ENCODE results near the gene ZDHHC15. TPM values are rescaled to one million over a fixed set of nuclear protein-coding genes. Genes with fewer than 3 reads are reported as not detected.
"Not testable (repeated sequence)": the region's sequence is repeated elsewhere in the genome, so short reads cannot be mapped to it uniquely, and the experiment has no call there.

ZDHHC15 gene, protein sequence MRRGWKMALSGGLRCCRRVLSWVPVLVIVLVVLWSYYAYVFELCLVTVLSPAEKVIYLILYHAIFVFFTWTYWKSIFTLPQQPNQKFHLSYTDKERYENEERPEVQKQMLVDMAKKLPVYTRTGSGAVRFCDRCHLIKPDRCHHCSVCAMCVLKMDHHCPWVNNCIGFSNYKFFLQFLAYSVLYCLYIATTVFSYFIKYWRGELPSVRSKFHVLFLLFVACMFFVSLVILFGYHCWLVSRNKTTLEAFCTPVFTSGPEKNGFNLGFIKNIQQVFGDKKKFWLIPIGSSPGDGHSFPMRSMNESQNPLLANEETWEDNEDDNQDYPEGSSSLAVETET
- polyA plus RNA-seq (2013, experiment 1 of 2): 1.4 TPM
- 1.5 TPM for polyA plus RNA-seq (2013, experiment 2 of 2)

DNA sequence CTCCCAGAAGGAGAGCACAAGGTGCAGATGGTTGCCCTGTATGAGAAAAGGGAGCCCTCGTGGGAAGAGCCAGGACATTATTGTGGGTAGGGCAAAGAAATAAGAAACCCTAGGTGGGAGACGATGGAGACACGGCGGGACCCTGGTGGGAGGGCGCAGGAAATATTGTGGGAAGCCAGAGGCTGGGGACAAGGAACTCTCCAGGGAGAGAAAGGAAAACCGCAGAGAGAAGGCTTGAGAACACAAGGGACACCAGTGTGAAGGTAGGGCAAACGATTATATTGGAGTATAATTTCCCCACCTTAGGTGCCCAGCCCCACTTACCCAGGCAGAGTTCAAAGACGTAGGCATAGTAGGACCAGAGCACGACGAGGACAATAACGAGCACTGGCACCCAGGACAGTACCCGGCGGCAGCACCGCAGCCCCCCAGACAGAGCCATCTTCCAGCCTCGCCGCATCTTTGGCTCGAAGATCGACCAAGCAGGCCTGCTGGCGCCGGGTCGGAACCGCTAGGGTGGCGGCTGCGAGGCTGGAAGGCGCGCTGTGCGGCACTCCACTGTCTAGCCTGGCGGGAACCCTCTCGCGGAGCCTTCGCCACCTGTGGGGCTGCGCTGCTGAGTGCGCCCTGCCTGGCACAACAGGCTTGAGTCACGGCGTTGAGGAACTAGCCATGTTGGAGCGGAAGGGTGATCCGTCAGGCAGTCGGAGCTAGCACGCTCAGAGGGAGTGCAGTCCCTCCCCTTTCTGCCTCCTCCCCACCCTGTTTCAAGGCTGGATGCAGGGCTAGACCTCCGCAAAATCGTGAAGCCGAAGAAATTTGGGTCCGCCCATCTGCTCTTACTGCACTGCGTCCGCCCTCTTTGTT, at the start of gene ZDHHC15:
Gene ZDHHC15 (minus strand): TSS at position 473 of the 867 bp plus-strand sequence. CDS start 13 bp downstream, at position 460.
- 0 to 3% methylated on average over 12 to 20 of the region's 45 CpGs for WGBS, 2 experiments (ENCODE audit: insufficient coverage in 2 of 2)
- Histone ChIP-seq H3K4me3 (ENCODE audit: extremely low read depth, insufficient read depth, low read length, poor library complexity, severe bottlenecking) (peak within 1 kb of the TSS; percentile 43), H3K9me3 (ENCODE audit: control insufficient read depth, low read length) (no peaks in the 10 kb centered on the region), H3K4me1 (ENCODE audit: control insufficient read depth, insufficient read depth, low read length, poor library complexity, severe bottlenecking) (no peaks in the 10 kb centered on the region), H3K27ac (ENCODE audit: low read depth, low read length, severe bottlenecking) (no peak within 1 kb of the TSS), H3K36me3 (ENCODE audit: control insufficient read depth, insufficient read depth, low read length) (no peaks in the 10 kb centered on the region)

DNA sequence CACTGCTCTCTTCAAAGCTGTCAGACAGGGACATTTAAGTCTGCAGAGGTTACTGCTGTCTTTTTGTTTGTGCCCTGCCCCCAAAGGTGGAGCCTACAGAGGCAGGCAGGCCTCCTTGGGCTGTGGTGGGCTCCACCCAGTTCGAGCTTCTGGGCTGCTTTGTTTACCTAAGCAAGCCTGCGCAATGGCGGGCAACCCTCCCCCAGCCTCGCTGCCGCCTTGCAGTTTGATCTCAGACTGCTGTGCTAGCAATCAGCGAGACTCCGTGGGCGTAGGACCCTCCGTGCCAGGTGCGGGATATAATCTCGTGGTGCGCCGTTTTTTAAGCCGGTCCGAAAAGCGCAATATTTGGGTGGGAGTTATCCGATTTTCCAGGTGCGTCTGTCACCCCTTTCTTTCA, 37.7 kb upstream of the ZDHHC15 start:
- H3K27ac ChIP-seq (ENCODE audit: low read depth, low read length, severe bottlenecking); H3K4me3 ChIP-seq (ENCODE audit: extremely low read depth, insufficient read depth, low read length, poor library complexity, severe bottlenecking); H3K36me3 ChIP-seq (ENCODE audit: control insufficient read depth, insufficient read depth, low read length); H3K9me3 ChIP-seq (ENCODE audit: control insufficient read depth, low read length); H3K4me1 ChIP-seq (ENCODE audit: control insufficient read depth, insufficient read depth, low read length, poor library complexity, severe bottlenecking): not testable (repeated sequence)
- WGBS, 2 experiments (ENCODE audit: insufficient coverage in 2 of 2): 92 to 94% methylated on average over 5 to 8 of the region's 18 CpGs

DNA sequence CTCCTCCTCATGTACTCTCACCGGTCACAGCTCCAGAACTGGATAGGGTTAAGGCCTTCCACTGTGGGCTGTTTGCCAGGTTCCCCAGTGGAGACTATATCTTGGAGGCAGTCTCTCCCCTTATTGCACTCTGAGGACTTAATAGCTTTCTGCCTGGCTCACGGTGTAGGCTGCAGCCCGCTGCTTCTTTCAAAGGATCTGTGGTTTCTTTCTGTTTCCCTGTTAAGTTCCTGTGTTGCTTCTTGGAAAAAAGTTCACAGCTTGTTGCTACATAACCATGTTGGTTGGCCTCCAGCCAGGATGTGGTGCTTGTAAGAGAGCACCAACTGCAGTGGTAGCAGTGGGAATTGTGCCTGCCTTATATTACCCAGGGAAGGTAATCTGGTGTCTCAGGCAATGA, 24.9 kb upstream of the ZDHHC15 start:
- H3K4me1 ChIP-seq (ENCODE audit: control insufficient read depth, insufficient read depth, low read length, poor library complexity, severe bottlenecking): no peaks in the 10 kb centered on the region
- no peaks in the 10 kb centered on the region for H3K9me3 ChIP-seq (ENCODE audit: control insufficient read depth, low read length)
- 82% methylated on average over 2 of the region's 3 CpGs; no CpG with 5 or more reads in 1 of the 2 experiments for WGBS, 2 experiments (ENCODE audit: insufficient coverage in 2 of 2)
- no peak overlapping the region for H3K4me3 ChIP-seq (ENCODE audit: extremely low read depth, insufficient read depth, low read length, poor library complexity, severe bottlenecking)
- no peaks in the 10 kb centered on the region for H3K36me3 ChIP-seq (ENCODE audit: control insufficient read depth, insufficient read depth, low read length)
- no peak overlapping the region for H3K27ac ChIP-seq (ENCODE audit: low read depth, low read length, severe bottlenecking)

DNA sequence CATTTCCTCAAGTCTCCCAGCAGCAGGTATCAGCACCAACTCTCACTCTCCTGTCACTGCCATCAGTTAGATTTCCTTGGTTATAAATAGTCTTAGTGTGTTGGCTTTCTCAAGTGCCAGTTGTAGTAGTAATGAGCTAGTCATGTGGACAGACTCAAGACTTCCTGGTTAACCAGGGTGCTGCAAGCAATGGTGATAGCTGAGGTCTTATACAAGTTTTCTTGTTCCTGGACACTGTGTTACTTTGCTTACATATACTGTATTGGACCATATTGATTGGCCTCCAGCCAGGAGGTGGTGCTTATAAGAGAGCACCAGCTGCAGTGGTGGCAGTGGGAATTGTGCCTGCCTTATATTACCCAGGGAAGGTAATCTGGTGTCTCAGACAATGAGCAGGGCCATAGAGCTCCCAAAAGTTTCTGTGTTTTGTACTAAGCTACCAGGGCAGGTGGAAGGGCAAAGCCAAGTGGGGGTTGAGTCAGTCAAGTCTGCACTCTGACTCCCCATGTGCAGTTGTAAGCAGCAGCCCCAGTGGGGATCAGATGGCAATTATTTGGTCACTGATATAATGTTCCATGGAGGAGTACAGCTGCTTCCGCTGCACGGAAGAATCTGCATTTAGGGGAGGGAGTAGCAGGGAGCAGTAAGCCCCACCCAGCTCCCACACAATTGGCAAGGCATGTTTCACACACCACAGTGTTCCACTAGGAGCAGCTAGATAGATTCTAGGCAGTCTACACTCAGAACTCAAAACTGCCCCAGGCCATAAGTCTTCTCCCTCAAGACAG, 24.1 kb upstream of the ZDHHC15 start:
- no peak overlapping the region for H3K27ac ChIP-seq (ENCODE audit: low read depth, low read length, severe bottlenecking)
- H3K4me3 ChIP-seq (ENCODE audit: extremely low read depth, insufficient read depth, low read length, poor library complexity, severe bottlenecking): no peak overlapping the region
- no peaks in the 10 kb centered on the region for H3K9me3 ChIP-seq (ENCODE audit: control insufficient read depth, low read length)
- WGBS, 2 experiments (ENCODE audit: insufficient coverage in 2 of 2): no CpG with 5 or more reads among the region's 2 CpGs
- H3K36me3 ChIP-seq (ENCODE audit: control insufficient read depth, insufficient read depth, low read length): no peaks in the 10 kb centered on the region
- no peaks in the 10 kb centered on the region for H3K4me1 ChIP-seq (ENCODE audit: control insufficient read depth, insufficient read depth, low read length, poor library complexity, severe bottlenecking)

DNA sequence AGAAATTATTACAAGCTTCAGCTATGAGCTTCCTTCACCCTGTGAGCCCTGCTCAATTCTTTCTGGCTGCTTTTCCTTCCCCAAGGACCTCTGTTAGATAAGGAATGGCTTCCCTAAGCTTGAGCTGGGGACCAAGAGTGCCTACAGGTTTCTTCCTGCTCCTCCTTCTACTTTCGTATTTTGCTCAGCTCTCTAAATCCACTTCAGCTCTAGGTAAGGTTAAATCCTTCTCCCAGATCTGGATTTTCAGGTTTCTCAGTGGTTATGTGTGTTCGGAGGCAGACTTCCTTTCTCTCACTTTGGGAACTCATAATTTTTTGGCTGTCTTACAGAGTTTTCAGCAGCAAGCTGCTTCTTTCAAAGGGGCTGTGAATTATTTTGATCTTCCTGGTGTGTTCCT, 21.9 kb upstream of the ZDHHC15 start:
- Histone ChIP-seq H3K4me1 (ENCODE audit: control insufficient read depth, insufficient read depth, low read length, poor library complexity, severe bottlenecking) (no peaks in the 10 kb centered on the region), H3K36me3 (ENCODE audit: control insufficient read depth, insufficient read depth, low read length) (no peaks in the 10 kb centered on the region), H3K27ac (ENCODE audit: low read depth, low read length, severe bottlenecking) (no peak overlapping the region), H3K9me3 (ENCODE audit: control insufficient read depth, low read length) (no peaks in the 10 kb centered on the region), H3K4me3 (ENCODE audit: extremely low read depth, insufficient read depth, low read length, poor library complexity, severe bottlenecking) (no peak overlapping the region)
- no CpG with 5 or more reads among the region's 2 CpGs for WGBS, 2 experiments (ENCODE audit: insufficient coverage in 2 of 2)

DNA sequence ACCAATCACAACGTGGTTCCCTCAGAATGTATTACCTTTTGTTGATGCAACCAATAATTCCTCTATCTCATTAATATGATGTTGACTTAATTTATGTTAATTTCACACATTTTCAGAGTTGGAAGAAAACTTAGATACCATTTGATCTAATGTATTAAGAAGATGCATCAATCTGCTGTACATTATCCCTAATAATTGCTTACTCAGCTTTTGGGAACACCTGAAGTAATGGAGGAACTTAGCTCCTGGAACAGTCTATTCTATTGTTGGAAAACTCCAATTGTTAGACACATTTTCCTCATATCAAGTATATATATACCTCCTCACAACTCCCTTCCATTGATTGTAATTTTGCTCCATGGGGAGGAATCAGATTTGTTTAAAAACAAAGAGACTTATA, 38.9 kb downstream of the ZDHHC15 start:
- Histone ChIP-seq H3K27ac (ENCODE audit: low read depth, low read length, severe bottlenecking) (no peak overlapping the region), H3K36me3 (ENCODE audit: control insufficient read depth, insufficient read depth, low read length) (no peaks in the 10 kb centered on the region), H3K9me3 (ENCODE audit: control insufficient read depth, low read length) (no peaks in the 10 kb centered on the region), H3K4me1 (ENCODE audit: control insufficient read depth, insufficient read depth, low read length, poor library complexity, severe bottlenecking) (no peaks in the 10 kb centered on the region), H3K4me3 (ENCODE audit: extremely low read depth, insufficient read depth, low read length, poor library complexity, severe bottlenecking) (no peak overlapping the region)
- no CpG with 5 or more reads among the region's 1 CpG for WGBS, 2 experiments (ENCODE audit: insufficient coverage in 2 of 2)

DNA sequence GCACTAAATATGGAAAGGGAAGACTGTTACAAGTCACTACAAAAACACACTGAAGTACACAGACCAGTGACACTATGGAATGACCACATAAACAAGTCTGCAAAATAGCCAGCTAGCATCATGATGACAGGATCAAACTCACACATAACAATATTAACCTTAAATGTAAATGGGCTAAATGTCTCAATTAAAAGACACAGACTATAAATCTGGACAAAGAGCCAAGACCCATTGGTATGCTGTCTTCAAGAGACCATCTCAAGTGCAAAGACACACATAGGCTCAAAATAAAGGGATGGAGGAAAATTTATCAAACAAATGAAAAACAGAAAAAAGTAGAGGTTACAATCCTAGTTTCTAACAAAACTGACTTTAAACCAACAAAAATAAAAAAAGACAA, 61.1 kb downstream of the ZDHHC15 start:
- H3K9me3 ChIP-seq (ENCODE audit: control insufficient read depth, low read length); H3K36me3 ChIP-seq (ENCODE audit: control insufficient read depth, insufficient read depth, low read length); H3K4me1 ChIP-seq (ENCODE audit: control insufficient read depth, insufficient read depth, low read length, poor library complexity, severe bottlenecking); H3K27ac ChIP-seq (ENCODE audit: low read depth, low read length, severe bottlenecking); H3K4me3 ChIP-seq (ENCODE audit: extremely low read depth, insufficient read depth, low read length, poor library complexity, severe bottlenecking): not testable (repeated sequence)

DNA sequence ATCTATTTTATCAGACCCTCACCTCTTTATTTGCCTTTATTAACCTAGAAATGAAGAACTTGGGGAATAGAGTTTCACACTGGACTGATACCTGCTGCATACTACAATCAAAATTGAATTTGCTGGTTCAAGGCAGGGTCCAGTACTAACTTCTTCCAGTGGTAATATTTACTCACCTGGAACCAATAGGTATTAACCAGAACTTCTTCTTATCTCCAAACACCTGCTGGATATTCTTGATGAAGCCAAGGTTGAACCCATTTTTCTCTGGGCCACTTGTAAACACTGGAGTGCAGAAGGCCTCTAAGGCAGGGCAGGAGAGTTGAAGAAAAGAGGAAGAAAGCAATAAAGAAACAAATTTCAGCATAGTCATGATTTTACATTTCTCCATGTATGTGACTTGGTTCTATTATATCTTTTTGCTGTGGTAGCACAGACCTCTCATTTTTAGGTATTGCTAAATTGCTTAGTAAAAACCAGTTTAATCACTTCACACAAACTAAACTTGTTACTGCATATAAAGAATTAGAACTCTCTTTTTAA, 101.1 kb downstream of the ZDHHC15 start:
- Histone ChIP-seq H3K27ac (ENCODE audit: low read depth, low read length, severe bottlenecking) (no peak overlapping the region), H3K36me3 (ENCODE audit: control insufficient read depth, insufficient read depth, low read length) (no peaks in the 10 kb centered on the region), H3K9me3 (ENCODE audit: control insufficient read depth, low read length) (no peaks in the 10 kb centered on the region), H3K4me1 (ENCODE audit: control insufficient read depth, insufficient read depth, low read length, poor library complexity, severe bottlenecking) (no peaks in the 10 kb centered on the region), H3K4me3 (ENCODE audit: extremely low read depth, insufficient read depth, low read length, poor library complexity, severe bottlenecking) (no peak overlapping the region)

DNA sequence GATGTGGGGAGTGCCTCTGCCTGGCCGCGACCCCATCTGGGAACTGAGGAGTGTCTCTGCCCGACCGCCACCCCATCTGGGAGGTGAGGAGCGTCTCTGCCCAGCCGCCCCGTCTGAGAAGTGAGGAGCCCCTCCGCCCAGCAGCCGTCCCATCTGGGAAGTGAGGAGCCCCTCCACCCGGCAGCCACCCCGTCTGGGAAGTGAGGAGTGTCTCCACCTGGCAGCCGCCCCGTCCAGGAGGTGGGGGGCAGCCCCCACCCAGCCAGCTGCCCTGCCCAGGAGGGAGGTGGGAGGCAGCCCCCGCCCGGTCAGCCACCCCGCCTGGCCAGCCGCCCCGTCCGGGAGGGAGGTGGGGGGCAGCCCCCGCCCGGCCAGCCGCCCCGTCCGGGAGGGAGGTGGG, 115.7 kb downstream of the ZDHHC15 start:
- not testable (repeated sequence) for H3K36me3 ChIP-seq (ENCODE audit: control insufficient read depth, insufficient read depth, low read length); H3K27ac ChIP-seq (ENCODE audit: low read depth, low read length, severe bottlenecking); H3K4me3 ChIP-seq (ENCODE audit: extremely low read depth, insufficient read depth, low read length, poor library complexity, severe bottlenecking); H3K4me1 ChIP-seq (ENCODE audit: control insufficient read depth, insufficient read depth, low read length, poor library complexity, severe bottlenecking); H3K9me3 ChIP-seq (ENCODE audit: control insufficient read depth, low read length)
- WGBS, 2 experiments (ENCODE audit: insufficient coverage in 2 of 2): 100% methylated on average over 2 of the region's 24 CpGs; no CpG with 5 or more reads in 1 of the 2 experiments

DNA sequence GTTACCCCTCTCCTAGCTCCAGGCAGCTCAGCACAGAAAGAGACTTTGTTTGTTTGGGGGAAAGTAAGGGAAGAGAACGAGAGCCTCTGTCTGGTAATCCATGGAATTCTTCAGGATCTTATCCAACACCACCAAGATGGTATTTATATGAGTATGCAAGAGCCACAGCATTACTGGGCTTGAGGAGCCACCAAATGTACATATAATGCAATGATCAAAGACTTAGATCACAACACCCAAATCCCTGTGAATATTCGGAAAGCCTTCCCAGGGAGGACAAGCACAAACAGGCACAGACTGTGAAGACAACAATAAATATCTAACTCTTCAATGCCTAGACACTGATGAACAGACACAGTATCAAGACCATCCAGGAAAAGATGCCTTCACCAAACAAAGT, 132.4 kb downstream of the ZDHHC15 start:
- Histone ChIP-seq H3K9me3 (ENCODE audit: control insufficient read depth, low read length) (no peaks in the 10 kb centered on the region), H3K27ac (ENCODE audit: low read depth, low read length, severe bottlenecking) (no peak overlapping the region), H3K4me3 (ENCODE audit: extremely low read depth, insufficient read depth, low read length, poor library complexity, severe bottlenecking) (no peak overlapping the region), H3K4me1 (ENCODE audit: control insufficient read depth, insufficient read depth, low read length, poor library complexity, severe bottlenecking) (no peaks in the 10 kb centered on the region), H3K36me3 (ENCODE audit: control insufficient read depth, insufficient read depth, low read length) (no peaks in the 10 kb centered on the region)
- WGBS, 2 experiments (ENCODE audit: insufficient coverage in 2 of 2): no CpG with 5 or more reads among the region's 2 CpGs

Data from mesodermal cell (in vitro differentiated cells).